ENCODE data around the gene CEP72.
"Not testable (repeated sequence)": the region's sequence is repeated elsewhere in the genome, so short reads cannot be mapped to it uniquely, and the experiment has no call there.

The CEP72 gene

GRCh38 chr5:684751-685216 lies 72.6 kb downstream of the CEP72 start:
- no peak for DNase-seq (ENCODE audit: low read depth)
- no peak for TF ChIP-seq CTCF (conservative IDR thresholded peaks at IDR 0.05; ENCODE audit: low read depth, low read length)
- no peak overlapping the region for H3K4me3 ChIP-seq (ENCODE audit: low read length)

GRCh38 chr5:685262-686171 lies 73.4 kb downstream of the CEP72 start:
- TF ChIP-seq CTCF (conservative IDR thresholded peaks at IDR 0.05; ENCODE audit: low read depth, low read length), result no peak
- no peak for DNase-seq (ENCODE audit: low read depth)
- H3K4me3 ChIP-seq (ENCODE audit: low read length), result no peak overlapping the region

GRCh38 chr5:686172-686523 lies 74.0 kb downstream of the CEP72 start:
- H3K4me3 ChIP-seq (ENCODE audit: low read length); DNase-seq (ENCODE audit: low read depth): not testable (repeated sequence)

GRCh38 chr5:686936-687335 lies 74.8 kb downstream of the CEP72 start:
- DNase-seq (ENCODE audit: low read depth); H3K4me3 ChIP-seq (ENCODE audit: low read length): not testable (repeated sequence)

- not testable (repeated sequence) for DNase-seq (ENCODE audit: low read depth); H3K4me3 ChIP-seq (ENCODE audit: low read length)
Observed at GRCh38 chr5:688348-689010, 76.3 kb downstream of the CEP72 start.

- H3K4me3 ChIP-seq (ENCODE audit: low read length); DNase-seq (ENCODE audit: low read depth): not testable (repeated sequence)
Observed at GRCh38 chr5:690293-690692, 78.2 kb downstream of the CEP72 start.

GRCh38 chr5:691049-691448 lies 78.9 kb downstream of the CEP72 start:
- H3K4me3 ChIP-seq (ENCODE audit: low read length), result not testable (repeated sequence)

GRCh38 chr5:691817-692528 lies 79.8 kb downstream of the CEP72 start:
- H3K4me3 ChIP-seq (ENCODE audit: low read length), result peak overlapping the region; percentile 56
- no peak for TF ChIP-seq CTCF (conservative IDR thresholded peaks at IDR 0.05; ENCODE audit: low read depth, low read length)
- DNase-seq (ENCODE audit: low read depth), result no peak

More at GRCh38 chr5:691049-691448, 78.9 kb downstream of the CEP72 start:
- DNase-seq (ENCODE audit: low read depth), result not testable (repeated sequence)

GRCh38 chr5:692529-693041 lies 80.4 kb downstream of the CEP72 start:
- DNase-seq (ENCODE audit: low read depth), result not testable (repeated sequence)
- peak overlapping the region; percentile 56 for H3K4me3 ChIP-seq (ENCODE audit: low read length)

- not testable (repeated sequence) for DNase-seq (ENCODE audit: low read depth)
- peak within 1 kb of the TSS; percentile 56 for H3K4me3 ChIP-seq (ENCODE audit: low read length)
Observed at GRCh38 chr5:693271-694041, 81.3 kb downstream of the CEP72 start, which contains the start of gene TPPP. TPPP (minus strand) TSS chr5:693352; CDS start chr5:678060, 15,292 bp downstream.

GRCh38 chr5:694042-694431 lies 81.9 kb downstream of the CEP72 start:
- peak overlapping the region; percentile 22 for H3K4me3 ChIP-seq (ENCODE audit: low read length)
- DNase-seq (ENCODE audit: low read depth), result not testable (repeated sequence)

- DNase-seq (ENCODE audit: low read depth); H3K4me3 ChIP-seq (ENCODE audit: low read length): not testable (repeated sequence)
Observed at GRCh38 chr5:695475-695874, 83.3 kb downstream of the CEP72 start.

GRCh38 chr5:696191-696590 lies 84.1 kb downstream of the CEP72 start:
- DNase-seq (ENCODE audit: low read depth); H3K4me3 ChIP-seq (ENCODE audit: low read length): not testable (repeated sequence)
